ENCODE measurements around the gene NETO2.

- TF ChIP-seq, protein P1, sequence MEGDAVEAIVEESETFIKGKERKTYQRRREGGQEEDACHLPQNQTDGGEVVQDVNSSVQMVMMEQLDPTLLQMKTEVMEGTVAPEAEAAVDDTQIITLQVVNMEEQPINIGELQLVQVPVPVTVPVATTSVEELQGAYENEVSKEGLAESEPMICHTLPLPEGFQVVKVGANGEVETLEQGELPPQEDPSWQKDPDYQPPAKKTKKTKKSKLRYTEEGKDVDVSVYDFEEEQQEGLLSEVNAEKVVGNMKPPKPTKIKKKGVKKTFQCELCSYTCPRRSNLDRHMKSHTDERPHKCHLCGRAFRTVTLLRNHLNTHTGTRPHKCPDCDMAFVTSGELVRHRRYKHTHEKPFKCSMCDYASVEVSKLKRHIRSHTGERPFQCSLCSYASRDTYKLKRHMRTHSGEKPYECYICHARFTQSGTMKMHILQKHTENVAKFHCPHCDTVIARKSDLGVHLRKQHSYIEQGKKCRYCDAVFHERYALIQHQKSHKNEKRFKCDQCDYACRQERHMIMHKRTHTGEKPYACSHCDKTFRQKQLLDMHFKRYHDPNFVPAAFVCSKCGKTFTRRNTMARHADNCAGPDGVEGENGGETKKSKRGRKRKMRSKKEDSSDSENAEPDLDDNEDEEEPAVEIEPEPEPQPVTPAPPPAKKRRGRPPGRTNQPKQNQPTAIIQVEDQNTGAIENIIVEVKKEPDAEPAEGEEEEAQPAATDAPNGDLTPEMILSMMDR (IDR thresholded peaks at IDR 0.05): no peak
- no peak for TF ChIP-seq POLR2A (IDR thresholded peaks at IDR 0.05)
These were observed 61.5 kb downstream of the NETO2 start for GRCh38 chr16:47082099-47082865.
